Mesothelial cell of epicardium (in vitro differentiated cells): ENCODE measurements around the gene NINL. TPM values are rescaled to one million over a fixed set of nuclear protein-coding genes. Genes with fewer than 3 reads are reported as not detected.

Experiments
- DNase-seq, 2 experiments: peaks; one replicate each; pipeline ENCODE4 v3.0.0; 2021; ENCODE audit warnings: low spot score in 2 of 2; ENCODE audit not compliant: unreplicated experiment in 2 of 2
- H3K27ac Mint-ChIP-seq: 2 replicates; pipeline ENCODE4 v1.8.0; 2021; ENCODE audit warnings: mixed read lengths
- H3K27me3 Mint-ChIP-seq: 2 replicates; pipeline ENCODE4 v1.8.0; 2021; ENCODE audit warnings: low read depth, mixed read lengths
- H3K36me3 Mint-ChIP-seq: 2 replicates; pipeline ENCODE4 v1.8.0; 2021; ENCODE audit warnings: mixed read lengths
- H3K4me1 Mint-ChIP-seq: 2 replicates; pipeline ENCODE4 v1.8.0; 2021; ENCODE audit warnings: mixed read lengths
- H3K4me3 Mint-ChIP-seq: 2 replicates; pipeline ENCODE4 v1.8.0; 2021; ENCODE audit warnings: mild to moderate bottlenecking, moderate library complexity, mixed read lengths
- H3K9me3 Mint-ChIP-seq: 2 replicates; pipeline ENCODE4 v1.8.0; 2021; ENCODE audit warnings: mixed read lengths
- CTCF ChIP-seq: fragments of 200-600 bp; sonication (generic); IDR thresholded peaks from one replicate; pipeline ENCODE4 v1.5.0; 2021; ENCODE audit warnings: antibody characterized with exemption; ENCODE audit not compliant: unreplicated experiment
- total RNA-seq: library from RNA; stranded (reverse); gene quantifications from 3 replicates; pipeline ENCODE4 v1.2.1, GENCODE V29; 2021

Gene NINL
- total RNA-seq, 1 donor from 2014 or later = 85.9 TPM

GRCh38 chr20:25460566-25461280 lies 124.6 kb downstream of the NINL start:
- Mint-ChIP-seq H3K4me3 (no peak overlapping the region), H3K36me3 (peaks cover 37% of the 10 kb centered on the region), H3K9me3 (no peaks in the 10 kb centered on the region), H3K27me3 (no peaks in the 10 kb centered on the region), H3K4me1 (no peaks in the 10 kb centered on the region), H3K27ac (no peak overlapping the region)
- DNase-seq = no peak
- no peak for TF ChIP-seq CTCF

DNA sequence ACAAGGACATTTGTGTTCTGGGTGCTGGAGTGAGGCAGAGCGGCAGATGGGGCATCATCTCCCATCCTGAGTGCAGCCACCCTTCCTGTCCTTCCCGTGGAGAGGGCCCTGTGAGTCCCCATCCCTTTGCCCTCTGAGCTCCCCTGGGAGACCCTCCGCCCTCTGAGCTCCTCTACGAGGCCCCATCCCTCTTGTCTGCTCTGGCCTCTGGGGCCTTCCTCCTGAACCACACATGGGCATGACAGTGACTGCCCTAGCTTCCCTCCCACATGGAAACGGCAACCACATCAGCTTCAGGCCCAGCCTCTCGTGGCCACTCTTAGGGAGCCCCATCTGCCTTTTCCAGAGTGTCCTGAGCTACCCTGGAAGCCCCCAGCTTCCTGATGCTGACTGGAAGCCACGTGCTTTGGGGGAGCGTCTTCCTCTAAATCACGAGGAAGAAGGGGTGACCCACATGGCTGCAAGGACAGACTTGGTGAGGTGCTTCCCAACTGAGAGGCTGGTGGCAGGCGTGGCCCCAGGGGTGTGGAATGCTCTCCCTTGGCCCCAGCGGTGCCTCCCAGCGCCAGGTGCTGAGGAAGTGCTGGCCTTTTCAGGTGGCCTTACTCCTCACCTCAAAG lies 125.3 kb downstream of the NINL start:
- H3K4me1 Mint-ChIP-seq = no peaks in the 10 kb centered on the region
- no peak for TF ChIP-seq CTCF
- H3K36me3 Mint-ChIP-seq = peaks cover 38% of the 10 kb centered on the region
- DNase-seq = no peak
- no peaks in the 10 kb centered on the region for H3K27me3 Mint-ChIP-seq
- H3K4me3 Mint-ChIP-seq = no peak overlapping the region
- H3K27ac Mint-ChIP-seq = no peak overlapping the region
- H3K9me3 Mint-ChIP-seq = no peaks in the 10 kb centered on the region

GRCh38 chr20:25459111-25459830 lies 126.1 kb downstream of the NINL start:
- no peak for TF ChIP-seq CTCF
- H3K27ac Mint-ChIP-seq = no peak overlapping the region

DNA sequence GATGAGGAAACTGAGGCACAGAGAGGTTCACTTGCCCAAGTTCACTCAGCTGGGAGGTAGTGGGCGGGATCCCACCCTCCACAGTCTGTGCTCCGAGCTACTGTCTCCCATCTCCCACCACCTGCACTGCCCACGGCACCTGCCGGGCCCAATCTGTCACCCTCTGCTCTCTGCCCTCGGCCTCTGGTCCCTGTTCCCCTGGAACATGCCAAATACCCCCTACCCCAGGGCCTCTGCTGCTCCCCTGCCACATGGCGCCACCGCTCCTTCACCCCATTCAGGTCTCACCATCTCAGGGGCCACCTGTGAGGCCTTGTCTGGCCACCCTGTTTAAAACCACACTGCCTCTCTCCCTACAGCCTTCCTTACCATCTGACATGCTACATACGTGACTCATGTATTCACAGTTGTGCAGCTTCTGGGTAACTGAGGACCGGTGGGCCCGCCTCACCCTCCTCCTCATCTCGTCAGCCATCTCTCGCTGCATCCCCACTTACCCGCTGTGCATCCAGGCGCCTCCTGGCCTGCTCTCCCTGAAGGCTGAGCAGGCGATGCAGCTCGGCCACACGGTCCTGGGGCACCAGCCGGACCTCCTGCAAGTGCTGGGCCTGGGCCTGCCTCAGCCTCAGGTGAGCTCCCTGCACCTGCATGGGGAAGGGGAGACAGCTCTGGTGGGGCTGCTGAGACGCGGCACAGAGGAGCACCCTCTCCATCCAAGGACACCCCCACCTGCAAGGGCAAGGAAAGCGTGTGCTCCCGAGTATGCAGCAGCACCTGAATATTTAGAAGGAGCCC lies 127.2 kb downstream of the NINL start:
- H3K9me3 Mint-ChIP-seq = no peaks in the 10 kb centered on the region

More at GRCh38 chr20:25459111-25459830, 126.1 kb downstream of the NINL start:
- H3K36me3 Mint-ChIP-seq = peaks cover 40% of the 10 kb centered on the region
- no peak overlapping the region for H3K4me3 Mint-ChIP-seq
- no peaks in the 10 kb centered on the region for H3K9me3 Mint-ChIP-seq
- no peak for DNase-seq
- no peaks in the 10 kb centered on the region for H3K27me3 Mint-ChIP-seq
- H3K4me1 Mint-ChIP-seq = no peaks in the 10 kb centered on the region

More for the DNA sequence above, 127.2 kb downstream of the NINL start:
- TF ChIP-seq CTCF = no peak
- DNase-seq = no peak
- H3K27ac Mint-ChIP-seq = no peak overlapping the region
- no peak overlapping the region for H3K4me3 Mint-ChIP-seq
- peaks cover 5% of the 10 kb centered on the region for H3K4me1 Mint-ChIP-seq
- H3K36me3 Mint-ChIP-seq = peaks cover 47% of the 10 kb centered on the region
- no peaks in the 10 kb centered on the region for H3K27me3 Mint-ChIP-seq
